ENCODE results near the gene HERPUD1.
"Not testable (repeated sequence)": the region's sequence is repeated elsewhere in the genome, so short reads cannot be mapped to it uniquely, and the experiment has no call there.

HERPUD1 gene

DNA sequence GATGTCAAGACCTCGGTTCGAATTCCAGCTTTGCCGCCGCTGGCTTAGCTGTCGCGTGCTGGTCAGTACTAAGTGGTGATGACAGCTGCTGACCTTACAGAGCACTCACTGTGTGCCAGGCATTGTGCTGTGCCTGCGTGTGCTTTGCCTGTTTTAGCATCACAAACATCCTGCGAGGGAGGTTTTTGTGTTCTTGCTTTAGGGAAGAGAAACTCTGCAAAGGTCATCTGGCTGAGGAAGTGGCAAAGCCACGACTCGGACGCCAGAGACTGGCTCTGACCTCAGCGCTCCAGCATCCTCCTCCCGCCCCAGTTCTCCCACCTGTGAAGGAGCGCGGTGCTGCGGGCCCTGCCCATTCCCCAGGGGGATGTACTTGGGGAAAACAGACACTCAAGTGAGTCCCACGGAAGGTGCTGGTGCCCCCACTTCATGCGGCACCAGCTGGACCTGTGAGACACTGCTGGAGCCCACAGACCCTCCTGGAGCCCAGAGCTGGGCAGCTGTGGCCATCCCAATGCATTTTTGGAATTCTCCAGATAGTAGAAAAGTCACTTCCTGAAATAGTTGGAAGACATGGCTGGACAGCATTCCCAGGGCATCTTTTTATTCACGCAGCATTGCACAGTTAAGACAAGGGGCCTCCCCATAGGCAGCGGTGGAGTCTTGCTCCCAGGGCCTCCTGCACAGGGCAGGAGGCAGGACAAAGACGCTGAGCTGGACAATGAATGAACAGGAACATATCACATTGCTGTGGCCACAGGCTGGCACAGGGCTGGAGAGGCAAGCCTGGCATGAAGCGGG, 20.0 kb upstream of the HERPUD1 start:
- DNase-seq: no peak

DNA sequence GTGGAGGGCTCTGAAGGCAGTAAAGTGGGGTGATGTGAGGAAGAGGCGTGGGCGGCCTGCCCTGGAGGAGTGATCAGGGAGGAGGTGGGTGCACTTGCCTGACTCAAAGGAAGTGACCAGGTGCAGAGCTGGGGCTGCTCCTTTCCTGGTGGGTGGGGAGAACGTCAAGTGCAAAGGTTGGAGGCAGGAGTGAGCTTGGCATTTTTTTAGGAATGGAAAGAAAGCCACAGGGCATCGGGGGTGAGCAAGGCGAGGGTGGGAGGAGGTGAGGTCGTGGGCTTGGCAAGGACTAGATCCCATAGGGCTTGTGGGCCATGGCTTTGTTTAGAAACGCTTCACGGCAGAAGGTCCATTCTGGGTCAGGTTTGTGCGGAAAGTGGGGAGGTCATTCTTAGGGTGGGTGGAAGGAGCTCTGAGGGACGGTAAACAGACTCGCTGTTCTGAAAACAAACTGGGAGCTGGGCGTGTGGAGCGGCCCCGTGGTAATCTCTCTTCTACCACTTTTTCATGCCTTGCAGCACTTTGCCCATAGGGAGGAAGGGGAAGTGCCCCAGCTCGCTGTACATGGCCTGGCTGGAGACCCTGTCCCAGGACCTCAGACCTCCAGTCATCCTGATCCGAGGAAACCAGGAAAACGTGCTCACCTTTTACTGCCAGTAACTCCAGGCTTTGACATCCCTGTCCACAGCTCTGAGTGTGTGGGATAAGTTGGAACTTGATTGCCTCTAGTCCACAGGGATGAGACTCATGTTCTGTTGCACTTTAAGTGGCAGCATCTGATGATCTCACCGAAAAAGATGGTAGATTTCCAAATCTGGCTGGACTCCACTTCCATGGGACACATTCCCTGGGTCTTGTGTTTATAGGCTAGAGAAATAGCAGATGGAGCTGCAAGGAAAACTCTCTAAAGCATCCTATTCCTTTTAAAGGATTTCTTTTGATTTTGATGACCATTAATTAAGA, 18.9 kb upstream of the HERPUD1 start:
- no peak for DNase-seq

DNA sequence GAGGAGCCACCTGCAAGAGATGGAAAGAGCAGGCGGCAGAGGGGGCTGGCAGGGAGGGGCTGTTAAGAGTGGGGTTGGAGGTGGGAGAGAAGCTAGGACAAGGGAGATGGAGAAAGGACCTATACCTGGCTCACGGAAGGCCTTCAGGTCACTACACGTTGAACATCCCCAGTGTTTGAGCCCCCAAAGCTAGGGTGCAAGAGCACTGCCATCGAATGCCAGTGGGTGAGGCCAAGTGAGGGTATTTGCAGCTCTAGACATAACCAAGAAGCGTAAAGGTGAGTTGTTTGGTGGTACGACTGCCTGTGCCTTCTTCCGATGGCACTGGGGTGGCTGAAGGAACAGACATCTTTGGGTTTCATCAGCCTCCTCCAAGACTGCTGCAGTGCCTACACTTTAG, 17.0 kb upstream of the HERPUD1 start:
- DNase-seq: no peak

DNA sequence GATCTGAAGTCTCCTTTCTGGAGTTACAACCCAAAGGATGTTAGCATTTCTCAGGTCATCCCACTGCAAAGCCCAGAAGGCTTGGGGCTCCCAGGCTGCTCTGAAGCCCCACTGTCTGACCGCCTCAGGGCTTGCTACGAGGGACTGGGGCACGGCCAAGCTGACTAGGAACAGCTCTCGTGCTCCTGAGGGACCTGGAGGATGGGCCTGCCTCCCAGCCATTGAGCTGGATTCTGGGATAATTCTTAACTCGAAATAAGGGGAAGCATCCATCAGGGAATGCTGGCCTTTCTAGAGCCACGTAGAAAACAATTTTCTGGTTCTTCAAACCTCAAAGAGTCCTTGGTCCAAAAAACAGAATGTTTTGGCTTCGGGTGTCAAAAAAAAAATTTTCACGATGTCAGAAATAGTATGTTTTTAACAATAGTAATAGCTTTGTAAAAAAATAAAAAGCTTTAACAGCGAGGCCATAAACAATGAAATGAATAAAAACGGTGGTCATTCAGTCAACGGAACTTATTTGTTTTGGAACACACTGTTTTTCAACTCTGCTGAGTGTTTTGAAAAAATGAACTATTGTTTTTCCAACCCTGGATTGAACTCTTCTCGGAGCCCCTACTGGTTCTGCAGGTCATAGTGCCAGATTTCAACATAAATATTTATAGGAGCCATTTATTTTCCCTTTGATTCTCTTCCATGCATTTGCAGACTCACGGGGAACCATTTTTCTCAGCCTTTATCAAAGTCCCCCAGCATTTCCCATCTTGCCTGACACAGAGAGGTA, 16.4 kb upstream of the HERPUD1 start:
- DNase-seq: no peak

DNA sequence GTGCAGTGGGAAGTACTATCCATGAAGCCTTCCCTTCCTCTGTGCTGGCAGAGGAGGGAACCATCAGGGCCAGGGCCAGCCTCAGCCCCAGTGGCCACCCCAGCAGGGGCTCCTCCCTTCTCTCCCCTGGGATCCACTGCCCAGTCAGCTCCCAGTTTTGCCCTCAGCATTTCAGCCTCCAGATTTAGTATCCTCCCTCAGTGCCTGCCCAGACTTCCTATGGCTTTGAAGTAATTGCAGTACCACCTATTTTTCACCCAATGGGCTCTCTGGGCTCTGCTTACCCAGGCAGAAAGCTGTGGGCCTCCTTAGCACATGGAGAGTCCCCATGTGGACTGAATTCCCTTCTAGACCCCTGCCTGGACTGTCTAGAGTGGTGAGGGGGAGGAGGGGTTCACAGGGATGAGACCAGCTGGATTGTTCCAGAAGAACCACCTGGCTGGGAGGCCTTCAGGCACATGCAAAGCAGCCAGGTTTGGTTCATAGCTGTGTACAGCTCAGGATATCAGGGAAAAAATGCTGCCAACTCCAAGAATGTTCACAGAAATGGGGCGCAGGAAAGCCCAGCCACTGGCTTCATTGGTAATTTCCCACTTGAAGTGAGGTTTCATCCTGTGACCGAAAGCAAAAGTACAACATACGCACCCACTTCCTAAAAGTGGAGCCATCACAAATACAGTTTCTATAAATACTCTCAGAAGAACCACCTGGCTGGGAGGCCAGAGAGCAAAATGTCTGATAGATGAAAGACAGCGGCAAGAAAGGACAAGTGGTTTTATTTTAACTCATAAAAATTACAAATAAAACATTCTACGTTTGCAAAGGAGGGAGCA, 15.2 kb upstream of the HERPUD1 start:
- DNase-seq: no peak

DNA sequence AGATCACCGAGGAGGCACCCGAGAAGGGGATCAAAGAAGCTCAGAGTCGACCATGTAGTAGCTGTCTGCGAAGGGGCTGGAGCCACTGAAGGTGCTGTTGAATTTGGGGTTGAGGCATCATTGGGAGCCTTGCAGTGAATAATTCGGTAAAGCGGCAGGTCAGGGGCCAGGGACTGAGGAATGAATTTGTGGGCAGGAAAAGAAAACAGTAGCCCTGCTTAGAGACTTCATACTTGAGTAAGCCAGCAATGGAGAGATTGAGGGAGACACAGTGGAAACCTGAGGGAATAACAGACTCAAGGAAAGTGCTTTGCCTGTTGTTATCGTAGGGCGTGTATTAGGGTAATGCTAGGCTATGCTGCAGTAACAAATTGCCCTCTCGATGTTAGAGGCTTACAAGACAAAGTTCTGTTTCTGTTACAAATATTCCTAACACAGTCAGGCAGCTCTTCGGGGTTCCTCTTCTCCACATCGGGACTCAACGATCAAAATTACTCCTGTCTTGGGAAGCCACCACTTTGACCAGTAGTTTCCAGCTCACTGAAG, 13.4 kb upstream of the HERPUD1 start:
- DNase-seq: no peak

DNA sequence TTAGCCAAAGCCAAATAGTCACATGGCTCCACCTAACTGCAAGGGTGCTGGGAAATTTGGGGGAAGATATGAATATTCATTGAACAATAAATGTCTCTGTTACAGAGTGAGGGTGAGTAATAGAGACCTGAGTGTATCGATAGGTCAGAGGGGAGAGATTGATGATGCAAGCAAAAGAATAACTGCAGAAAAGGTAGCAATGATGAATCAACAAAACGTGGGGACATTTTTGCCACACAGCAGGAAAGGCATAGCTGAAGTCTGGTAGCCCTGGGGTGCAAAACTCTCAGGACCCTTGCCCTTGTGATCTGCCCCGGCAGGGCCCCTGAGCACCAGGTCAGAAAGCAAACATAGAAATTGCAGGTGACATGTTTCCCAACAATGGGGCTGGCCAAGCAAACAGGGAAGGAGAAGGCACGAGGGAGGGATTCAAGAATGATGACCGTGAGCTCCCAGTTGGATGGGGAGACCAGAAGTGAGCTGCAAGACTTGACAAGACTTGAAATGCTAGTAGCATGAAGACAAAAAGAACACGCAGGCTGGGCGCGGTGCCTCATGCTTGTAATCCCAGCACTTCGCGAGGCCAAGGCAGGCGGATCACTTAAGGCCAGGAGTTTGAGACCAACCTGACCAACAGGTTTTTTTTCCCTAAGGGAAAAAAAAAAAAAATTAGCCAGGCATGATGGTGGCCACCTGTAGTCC, 12.7 kb upstream of the HERPUD1 start:
- no peak for DNase-seq

DNA sequence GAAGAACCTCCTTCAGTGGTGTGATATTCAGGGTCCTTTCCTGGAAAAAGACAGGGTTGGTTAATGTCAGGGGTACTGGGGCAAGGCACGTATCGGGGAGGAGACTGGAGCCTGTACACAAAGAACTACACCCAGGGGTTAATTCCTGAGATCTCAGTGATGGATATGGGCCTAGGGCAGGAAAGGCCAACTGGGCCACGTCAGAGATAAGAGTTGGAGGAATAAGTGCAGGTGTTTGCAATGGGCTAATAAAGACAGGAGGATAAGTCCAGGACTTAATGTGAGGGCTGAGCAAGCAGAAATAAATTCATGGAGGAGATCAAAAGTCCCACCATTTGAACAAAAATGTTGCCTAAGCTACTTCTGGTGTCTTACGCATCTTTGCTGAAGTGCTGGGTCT, 10.4 kb upstream of the HERPUD1 start:
- no peak for DNase-seq

DNA sequence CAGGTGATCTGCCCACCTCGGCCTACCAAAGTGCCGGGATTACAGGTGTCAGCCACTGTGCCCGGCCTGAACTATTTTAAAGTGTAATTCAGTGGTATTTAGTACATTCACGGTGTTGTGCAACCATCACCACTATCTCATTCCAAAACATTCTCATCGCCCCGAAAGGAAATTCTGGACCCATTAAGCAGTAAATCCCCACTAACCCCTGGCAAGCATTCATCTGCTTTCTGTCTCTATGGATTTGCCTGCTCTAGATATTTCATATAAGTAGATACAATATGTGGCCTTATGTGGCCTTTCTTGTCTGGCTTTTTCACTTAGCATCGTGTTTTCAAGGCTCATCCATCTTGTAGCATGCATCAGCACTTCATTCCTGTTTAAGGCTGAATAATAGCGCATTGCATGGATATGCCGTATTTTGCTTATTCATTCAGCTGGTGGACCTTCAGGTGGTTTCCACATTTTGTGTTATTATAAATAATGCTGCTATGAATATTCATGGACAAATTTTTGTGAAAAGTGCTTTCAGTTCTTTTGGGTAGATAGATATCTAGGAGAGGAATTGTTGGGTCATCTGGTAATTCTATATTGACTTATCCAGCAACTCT, 8.4 kb upstream of the HERPUD1 start:
- DNase-seq: no peak

DNA sequence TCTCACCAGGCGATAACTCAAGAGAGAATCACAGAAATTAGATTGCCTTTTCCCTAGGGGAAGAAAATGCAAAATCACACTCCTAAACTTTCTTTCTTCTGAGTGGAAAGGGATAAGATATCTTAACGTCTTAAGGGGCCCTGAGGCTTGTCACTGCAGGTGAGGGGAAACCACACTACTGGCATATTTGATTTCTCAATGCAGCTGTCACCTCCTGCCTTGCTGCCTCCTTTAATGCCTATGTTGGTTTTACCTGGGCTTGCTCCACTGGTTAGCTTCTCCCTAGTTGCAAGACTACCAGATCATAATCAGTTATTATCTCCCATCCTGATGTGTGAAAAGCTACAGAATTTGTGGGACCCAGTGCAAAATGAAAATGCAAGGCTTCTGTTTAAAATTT, 4.5 kb upstream of the HERPUD1 start:
- no peak for DNase-seq

DNA sequence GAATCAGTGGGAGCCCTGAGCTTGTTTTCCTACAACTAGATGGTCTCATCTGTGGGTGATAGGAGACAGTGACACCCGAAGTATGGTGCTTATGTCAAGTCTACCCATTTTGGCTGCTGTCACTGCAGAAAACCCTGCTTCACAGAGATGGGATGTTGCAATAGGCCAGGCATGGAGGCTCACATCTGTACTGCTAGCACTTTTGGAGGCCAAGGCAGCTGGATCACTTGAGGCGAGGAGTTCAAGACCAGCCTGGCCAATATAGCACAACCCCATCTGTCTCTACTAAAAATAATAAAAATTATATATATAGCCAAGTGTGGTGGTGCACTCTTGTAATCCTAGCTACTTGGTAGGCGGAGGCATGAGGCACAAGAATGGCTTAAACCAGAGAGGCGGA, 2.3 kb upstream of the HERPUD1 start:
- DNase-seq: no peak

DNA sequence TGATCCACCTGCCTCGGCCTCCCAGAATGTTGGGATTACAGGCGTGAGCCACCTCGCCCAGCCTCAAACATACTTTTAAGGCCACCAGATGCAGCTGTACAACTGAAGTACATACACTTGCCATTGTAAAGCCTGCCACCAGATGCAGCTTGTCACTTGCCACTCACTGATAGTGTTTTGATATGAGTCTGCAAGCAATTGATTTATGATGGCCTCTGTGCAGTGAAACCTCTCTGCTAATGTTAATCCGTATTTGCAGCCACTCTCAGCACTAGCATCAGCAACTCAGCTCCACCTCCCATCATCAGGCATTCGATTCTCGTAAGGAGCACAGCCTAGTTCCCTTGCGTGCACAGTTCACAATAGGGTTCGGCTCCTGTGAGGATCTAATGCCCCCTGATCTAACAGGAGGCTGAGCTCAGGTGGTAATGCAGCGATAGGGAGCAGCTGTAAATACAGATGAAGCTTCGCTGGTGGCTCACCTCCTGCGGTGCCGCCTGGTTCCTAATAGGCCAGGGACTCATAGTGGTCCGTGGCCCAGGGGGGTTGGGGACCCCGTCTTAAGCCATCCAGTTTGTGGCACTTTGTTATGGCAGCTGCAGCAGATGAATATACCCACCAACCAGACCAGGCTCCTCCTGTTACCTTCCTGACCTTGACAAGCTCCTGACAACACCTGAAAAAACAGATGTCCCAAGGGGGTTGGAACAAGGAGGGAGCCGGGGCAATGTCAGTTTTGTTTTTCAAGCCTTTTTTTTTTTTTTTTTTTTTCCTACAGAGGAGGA, 1.3 kb upstream of the HERPUD1 start:
- DNase-seq: no peak

DNA sequence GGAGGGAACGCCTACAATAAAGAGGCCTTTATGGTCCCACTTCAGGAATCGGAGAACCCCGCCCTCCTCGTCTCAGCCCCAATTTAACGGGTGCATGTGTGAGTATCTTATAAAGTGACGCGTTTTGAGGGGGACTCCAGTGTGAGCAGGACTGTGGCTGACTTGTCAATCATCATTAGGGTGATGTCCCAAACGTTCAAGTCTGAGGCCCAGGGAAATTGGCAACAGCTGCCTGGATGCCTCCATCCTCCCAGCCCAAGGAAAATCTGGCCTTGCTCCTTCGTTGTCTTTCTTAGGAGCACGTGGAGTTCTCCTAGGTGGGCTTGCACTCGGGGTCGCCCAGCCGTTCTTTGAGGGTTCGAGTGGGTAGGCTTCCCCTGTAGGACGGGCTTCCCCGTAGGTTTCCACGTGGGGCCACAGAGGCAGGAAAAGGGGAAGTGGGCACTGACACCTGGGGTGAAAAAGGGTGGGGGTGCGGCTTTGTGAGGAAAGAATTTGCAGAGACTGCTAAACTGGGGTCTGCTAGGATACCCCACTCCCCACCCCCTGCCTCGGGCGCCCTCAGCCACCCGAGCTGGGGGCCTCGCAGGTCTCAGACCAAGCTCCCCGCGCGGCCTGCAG, 561 bp upstream of the HERPUD1 start:
- no peak for DNase-seq

DNA sequence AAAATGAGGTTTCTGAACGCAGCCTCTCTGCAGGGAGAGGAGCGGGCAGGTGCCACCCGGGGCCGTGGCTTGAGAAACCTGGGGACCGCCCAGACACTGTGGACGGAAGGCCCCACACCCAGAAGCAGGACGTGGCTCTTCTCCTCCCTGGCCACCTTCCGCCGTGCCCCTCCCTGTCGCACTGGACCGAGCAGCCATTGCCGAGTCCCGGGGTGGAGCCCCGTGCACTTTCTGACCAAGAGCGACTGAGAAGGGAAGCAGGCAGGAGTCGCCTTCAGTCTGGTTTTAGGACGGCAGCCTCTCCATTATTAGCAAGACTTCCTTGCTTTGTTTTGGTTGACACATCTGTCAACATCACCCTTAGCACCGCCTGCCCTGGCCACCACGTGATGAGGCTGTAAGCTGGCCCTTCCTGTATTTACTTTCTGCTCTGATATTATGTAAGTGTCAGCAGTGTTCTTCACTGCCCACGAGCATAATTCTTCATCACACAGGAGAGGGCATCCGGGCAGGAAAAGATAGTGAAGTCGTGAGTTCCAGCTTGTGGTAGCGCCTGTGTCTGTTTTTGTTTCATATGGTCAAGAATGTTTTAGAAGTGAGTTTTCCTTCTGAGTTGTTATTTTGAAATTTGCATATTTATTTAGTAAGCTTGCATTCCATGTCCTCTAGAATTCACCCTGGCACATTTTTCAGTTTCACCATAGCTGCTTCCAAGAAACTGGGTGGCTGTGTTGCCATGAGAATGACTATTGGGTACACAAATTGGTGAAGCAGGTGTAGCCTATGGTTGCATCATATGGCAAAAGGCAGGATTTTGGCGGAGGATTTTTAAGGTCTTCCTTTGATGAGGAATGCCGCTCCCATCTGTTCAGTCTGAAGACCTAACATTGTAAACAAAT, 1.0 kb downstream of the HERPUD1 start:
- DNase-seq: no peak

DNA sequence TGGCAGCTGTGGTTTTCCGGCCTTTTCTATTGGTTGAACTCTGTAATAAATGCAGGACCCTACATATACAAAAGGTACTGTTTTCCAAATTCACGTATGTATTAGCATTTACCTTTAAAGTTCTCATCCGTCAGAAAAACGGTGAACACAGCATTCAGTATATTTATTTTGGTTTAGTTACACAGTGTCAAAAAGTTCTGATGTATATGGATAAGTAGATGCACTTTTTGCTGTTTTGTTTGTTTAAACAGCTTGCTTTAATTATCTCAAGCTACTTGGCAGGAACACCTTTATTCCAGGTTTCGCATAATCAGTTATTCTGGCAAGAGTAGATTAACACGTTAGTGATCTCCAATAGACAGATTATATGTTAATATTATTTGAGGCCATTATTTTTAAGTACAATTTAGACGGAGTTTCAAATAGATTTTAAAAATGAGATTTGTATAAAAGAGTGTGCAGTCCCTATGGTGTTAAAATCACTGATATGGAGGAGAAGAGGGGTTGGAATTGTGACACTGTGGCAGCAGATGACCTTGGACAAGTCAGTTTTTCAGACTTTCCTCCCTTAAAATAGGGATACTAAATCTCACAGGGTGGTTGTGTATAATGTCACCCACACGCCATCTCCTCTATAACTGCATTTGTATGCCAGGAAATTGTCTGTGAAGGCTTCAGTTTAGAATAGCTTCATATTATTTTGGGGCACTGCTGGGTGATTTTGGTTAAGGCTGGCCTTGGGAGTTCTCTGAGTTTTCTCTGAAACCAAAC, 2.1 kb downstream of the HERPUD1 start:
- DNase-seq: no peak

DNA sequence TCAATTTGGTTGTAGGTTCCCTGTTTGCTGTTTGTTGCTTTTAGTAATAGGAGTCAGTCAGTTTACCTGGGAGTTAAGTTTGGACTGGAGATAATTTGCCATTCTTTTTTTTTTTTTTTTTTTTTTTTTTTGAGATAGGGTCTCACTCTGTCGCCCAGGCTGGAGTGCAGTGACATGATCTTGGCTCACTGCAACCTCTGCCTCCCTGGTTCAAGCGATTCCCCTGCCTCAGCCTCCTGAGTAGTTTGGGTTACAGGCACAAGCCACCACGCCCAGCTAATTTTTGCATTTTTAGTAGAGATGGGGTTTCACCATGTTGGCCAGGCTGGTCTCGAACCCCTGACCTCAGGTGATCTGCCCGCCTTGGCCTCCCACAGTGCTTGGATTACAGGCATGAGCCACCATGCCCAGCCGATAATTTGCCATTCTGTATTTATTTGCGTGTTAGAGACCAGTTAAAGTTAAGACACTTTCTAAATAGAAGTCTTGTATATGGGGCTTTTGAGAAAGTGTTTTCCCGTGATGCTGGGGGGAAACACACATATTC, 2.7 kb downstream of the HERPUD1 start:
- not testable (repeated sequence) for DNase-seq

DNA sequence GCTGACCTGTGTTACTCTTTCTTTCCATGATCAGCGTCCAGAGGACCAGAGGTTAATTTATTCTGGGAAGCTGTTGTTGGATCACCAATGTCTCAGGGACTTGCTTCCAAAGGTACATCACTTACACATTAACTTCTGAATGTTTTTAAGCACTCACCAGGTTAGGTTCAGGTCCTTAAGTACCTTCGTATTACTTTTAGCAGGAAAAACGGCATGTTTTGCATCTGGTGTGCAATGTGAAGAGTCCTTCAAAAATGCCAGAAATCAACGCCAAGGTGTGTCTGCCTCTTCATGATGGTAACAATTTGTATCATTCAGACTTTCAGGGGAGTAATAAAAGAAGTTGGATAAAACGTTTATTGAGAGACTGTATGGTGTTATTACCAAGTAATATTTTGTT, 3.3 kb downstream of the HERPUD1 start:
- no peak for DNase-seq

All from activated gamma-delta T cell (primary cell).